ENCODE data around the gene CYP2B6.
"Not testable (repeated sequence)": the region's sequence is repeated elsewhere in the genome, so short reads cannot be mapped to it uniquely, and the experiment has no call there.

DNA sequence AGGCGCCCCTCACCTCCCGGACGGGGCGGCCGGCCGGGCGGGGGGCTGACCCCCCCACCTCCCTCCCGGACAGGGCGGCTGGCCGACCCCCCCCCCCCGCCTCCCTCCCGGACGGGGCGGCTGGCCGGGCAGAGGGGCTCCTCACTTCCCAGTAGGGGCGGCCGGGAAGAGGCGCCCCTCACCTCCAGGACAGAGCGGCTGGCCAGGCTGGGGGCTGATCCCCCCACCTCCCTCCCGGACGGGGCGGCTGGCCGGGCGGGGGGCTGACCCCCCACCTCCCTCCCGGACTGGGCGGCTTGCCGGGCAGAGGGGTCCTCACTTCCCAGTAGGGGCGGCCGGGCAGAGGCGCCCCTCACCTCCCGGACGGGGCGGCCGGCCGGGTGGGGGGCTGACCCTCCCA is 25.7 kb upstream of the CYP2B6 start:
- TF ChIP-seq, protein P1, sequence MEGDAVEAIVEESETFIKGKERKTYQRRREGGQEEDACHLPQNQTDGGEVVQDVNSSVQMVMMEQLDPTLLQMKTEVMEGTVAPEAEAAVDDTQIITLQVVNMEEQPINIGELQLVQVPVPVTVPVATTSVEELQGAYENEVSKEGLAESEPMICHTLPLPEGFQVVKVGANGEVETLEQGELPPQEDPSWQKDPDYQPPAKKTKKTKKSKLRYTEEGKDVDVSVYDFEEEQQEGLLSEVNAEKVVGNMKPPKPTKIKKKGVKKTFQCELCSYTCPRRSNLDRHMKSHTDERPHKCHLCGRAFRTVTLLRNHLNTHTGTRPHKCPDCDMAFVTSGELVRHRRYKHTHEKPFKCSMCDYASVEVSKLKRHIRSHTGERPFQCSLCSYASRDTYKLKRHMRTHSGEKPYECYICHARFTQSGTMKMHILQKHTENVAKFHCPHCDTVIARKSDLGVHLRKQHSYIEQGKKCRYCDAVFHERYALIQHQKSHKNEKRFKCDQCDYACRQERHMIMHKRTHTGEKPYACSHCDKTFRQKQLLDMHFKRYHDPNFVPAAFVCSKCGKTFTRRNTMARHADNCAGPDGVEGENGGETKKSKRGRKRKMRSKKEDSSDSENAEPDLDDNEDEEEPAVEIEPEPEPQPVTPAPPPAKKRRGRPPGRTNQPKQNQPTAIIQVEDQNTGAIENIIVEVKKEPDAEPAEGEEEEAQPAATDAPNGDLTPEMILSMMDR (IDR thresholded peaks at IDR 0.05), result not testable (repeated sequence)
- TF ChIP-seq POLR2A (IDR thresholded peaks at IDR 0.05), result not testable (repeated sequence)
